ENCODE data around the gene TIAM1. TPM values are rescaled to one million over a fixed set of nuclear protein-coding genes. Genes with fewer than 3 reads are reported as not detected.

The TIAM1 gene
- total and polyA plus RNA-seq, 2 of the 8 experiments (the other 6 are each of a cell fraction or from before 2014, with no cell fraction given): 10.1 to 30.7 TPM

GRCh38 chr21:31087639-31088473 is 256.2 kb downstream of the TIAM1 start (continued):
- TF ChIP-seq CHD7 (IDR thresholded peaks at IDR 0.05; ENCODE audit: insufficient replicate concordance, low read length) (no peak), MAX (IDR thresholded peaks at IDR 0.05) (no peak), ZNF274 (IDR thresholded peaks at IDR 0.05; ENCODE audit: borderline replicate concordance, extremely low read depth, low read length) (no peak), JUN (IDR thresholded peaks at IDR 0.05; ENCODE audit: low read depth, low read length) (no peak), MAFK (IDR thresholded peaks at IDR 0.05; ENCODE audit: low read depth, low read length) (no peak), RBBP5 (IDR thresholded peaks at IDR 0.05; ENCODE audit: borderline replicate concordance, low read depth, low read length) (no peak), SP4 (IDR thresholded peaks at IDR 0.05; ENCODE audit: low read length) (no peak), CHD2 (IDR thresholded peaks at IDR 0.05; ENCODE audit: low read length) (no peak)
